ENCODE data around the gene UGGT2. TPM values are rescaled to one million over a fixed set of nuclear protein-coding genes. Genes with fewer than 3 reads are reported as not detected.

Gene UGGT2
- polyA plus RNA-seq, 1 experiment = 30.5 TPM

DNA sequence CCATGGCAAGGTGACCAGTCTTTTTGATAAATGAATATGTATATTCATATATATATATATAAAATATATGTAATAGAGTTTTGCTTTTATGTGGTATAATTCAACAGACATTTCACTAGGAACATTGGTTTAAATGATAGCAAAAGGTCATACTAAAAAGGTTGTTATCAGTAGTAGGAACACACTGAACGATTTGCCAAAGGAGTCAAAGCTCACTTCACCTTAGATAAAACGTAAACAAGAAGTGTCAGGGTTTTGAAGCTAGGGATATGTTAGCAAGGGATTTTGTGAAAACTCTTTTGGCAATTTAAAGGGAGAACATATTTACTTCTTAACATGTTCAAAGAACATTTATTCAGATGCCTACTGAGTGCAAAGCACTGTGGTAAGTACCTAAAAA, 28.7 kb upstream of the UGGT2 start:
- ChIA-PET CTCF (no interaction called here), POLR2A (no interaction called here)
- Histone ChIP-seq H3K4me3 (ENCODE audit: low read depth, low read length) (no peak overlapping the region), H3K27ac (ENCODE audit: low read depth, low read length) (no peak overlapping the region), H3K27me3 (ENCODE audit: control insufficient read depth, insufficient read depth, low read length) (peaks cover under 1% of the 10 kb centered on the region), H3K9me3 (ENCODE audit: control insufficient read depth, insufficient read depth, low read length) (no peaks in the 10 kb centered on the region)
- TF ChIP-seq, protein P1, sequence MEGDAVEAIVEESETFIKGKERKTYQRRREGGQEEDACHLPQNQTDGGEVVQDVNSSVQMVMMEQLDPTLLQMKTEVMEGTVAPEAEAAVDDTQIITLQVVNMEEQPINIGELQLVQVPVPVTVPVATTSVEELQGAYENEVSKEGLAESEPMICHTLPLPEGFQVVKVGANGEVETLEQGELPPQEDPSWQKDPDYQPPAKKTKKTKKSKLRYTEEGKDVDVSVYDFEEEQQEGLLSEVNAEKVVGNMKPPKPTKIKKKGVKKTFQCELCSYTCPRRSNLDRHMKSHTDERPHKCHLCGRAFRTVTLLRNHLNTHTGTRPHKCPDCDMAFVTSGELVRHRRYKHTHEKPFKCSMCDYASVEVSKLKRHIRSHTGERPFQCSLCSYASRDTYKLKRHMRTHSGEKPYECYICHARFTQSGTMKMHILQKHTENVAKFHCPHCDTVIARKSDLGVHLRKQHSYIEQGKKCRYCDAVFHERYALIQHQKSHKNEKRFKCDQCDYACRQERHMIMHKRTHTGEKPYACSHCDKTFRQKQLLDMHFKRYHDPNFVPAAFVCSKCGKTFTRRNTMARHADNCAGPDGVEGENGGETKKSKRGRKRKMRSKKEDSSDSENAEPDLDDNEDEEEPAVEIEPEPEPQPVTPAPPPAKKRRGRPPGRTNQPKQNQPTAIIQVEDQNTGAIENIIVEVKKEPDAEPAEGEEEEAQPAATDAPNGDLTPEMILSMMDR (IDR thresholded peaks at IDR 0.05; ENCODE audit: low read depth, low read length) = no peak
- no peak for DNase-seq (ENCODE audit: low read depth, low spot score)

DNA sequence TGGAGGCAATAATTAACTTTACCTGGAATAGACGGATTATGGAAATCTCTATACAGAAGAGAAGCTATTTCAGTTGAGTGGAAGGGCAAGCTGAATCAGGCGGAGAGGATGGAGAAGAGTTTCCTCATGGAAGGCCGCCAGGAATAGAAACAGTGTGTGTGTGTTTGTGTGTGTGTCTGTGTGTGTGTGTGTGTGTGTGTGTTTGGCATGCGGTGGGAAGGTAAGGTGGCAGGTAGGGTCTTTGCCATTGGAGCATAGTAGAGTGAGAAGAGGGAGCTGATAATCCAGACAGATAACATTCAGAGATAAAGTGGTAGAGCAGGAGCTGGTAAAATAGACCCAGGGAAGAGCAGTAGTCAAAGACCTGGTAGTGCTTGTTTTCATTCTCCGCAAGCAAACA, 27.5 kb upstream of the UGGT2 start:
- ChIA-PET POLR2A (no interaction called here), CTCF (interaction anchor here (0.9 kb wide), 1 partner anchor 58 kb away, joined by 3 read pairs; no protein-coding TSS in a partner anchor)
- H3K4me3 ChIP-seq (ENCODE audit: low read depth, low read length) = no peak overlapping the region
- no peak overlapping the region for H3K27ac ChIP-seq (ENCODE audit: low read depth, low read length)
- no peaks in the 10 kb centered on the region for H3K9me3 ChIP-seq (ENCODE audit: control insufficient read depth, insufficient read depth, low read length)
- no peak for DNase-seq (ENCODE audit: low read depth, low spot score)
- H3K27me3 ChIP-seq (ENCODE audit: control insufficient read depth, insufficient read depth, low read length) = no peaks in the 10 kb centered on the region
- TF ChIP-seq, protein P1 (IDR thresholded peaks at IDR 0.05; ENCODE audit: low read depth, low read length) = no peak

DNA sequence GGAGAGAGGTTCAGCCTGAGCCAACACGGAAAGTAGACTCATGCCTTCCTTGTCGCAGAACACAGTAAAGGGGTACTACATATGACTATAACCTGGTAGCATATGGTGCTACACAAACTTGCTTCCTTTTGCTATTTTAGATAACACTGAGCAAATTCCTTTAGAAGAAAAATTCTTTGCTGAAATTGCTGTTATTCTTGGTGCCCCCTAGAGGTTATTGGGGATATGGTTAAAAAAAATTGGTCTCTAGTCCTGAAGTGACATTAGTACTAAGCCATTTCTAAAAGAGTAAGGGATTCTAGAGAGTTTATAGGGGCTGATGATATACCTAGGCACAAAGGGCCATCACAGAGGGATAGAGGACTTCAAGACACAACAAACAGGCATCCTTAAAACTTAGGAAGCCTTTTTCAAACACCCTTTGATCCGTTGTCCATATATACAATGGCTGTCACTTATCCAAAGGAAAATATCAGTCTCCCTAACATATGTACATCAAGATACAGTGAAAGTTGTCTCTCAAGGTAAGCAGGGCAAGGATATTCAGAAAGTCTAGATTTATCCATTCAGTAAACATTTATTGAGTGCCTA, 22.8 kb upstream of the UGGT2 start:
- CTCF ChIA-PET = interaction anchor here (0.7 to 1.9 kb wide), 5 partner anchors 10 to 513 kb away, joined by 3 to 10 read pairs (median 3); no protein-coding TSS in a partner anchor
- TF ChIP-seq, protein P1 (IDR thresholded peaks at IDR 0.05; ENCODE audit: low read depth, low read length) = peak; percentile 71
- DNase-seq (ENCODE audit: low read depth, low spot score) = no peak
- H3K27ac ChIP-seq (ENCODE audit: low read depth, low read length) = no peak overlapping the region
- no peak overlapping the region for H3K4me3 ChIP-seq (ENCODE audit: low read depth, low read length)
- H3K9me3 ChIP-seq (ENCODE audit: control insufficient read depth, insufficient read depth, low read length) = no peaks in the 10 kb centered on the region
- POLR2A ChIA-PET = no interaction called here
- H3K27me3 ChIP-seq (ENCODE audit: control insufficient read depth, insufficient read depth, low read length) = no peaks in the 10 kb centered on the region

- Histone ChIP-seq H3K27me3 (ENCODE audit: control insufficient read depth, insufficient read depth, low read length) (peaks cover 6% of the 10 kb centered on the region), H3K9me3 (ENCODE audit: control insufficient read depth, insufficient read depth, low read length) (no peaks in the 10 kb centered on the region), H3K27ac (ENCODE audit: low read depth, low read length) (no peak overlapping the region), H3K4me3 (ENCODE audit: low read depth, low read length) (no peak overlapping the region)
- no peak for DNase-seq (ENCODE audit: low read depth, low spot score)
- POLR2A ChIA-PET = no interaction called here
- CTCF ChIA-PET = interaction anchor here (1.7 kb wide), 1 partner anchor 52 kb away, joined by 9 read pairs; no protein-coding TSS in a partner anchor
- TF ChIP-seq, protein P1 (IDR thresholded peaks at IDR 0.05; ENCODE audit: low read depth, low read length) = no peak
Measured at GRCh38 chr13:96072392-96072791, 19.2 kb upstream of the UGGT2 start.

GRCh38 chr13:96071504-96071903, 18.3 kb upstream of the UGGT2 start:
- Histone ChIP-seq H3K9me3 (ENCODE audit: control insufficient read depth, insufficient read depth, low read length) (no peaks in the 10 kb centered on the region), H3K27me3 (ENCODE audit: control insufficient read depth, insufficient read depth, low read length) (peaks cover 6% of the 10 kb centered on the region), H3K4me3 (ENCODE audit: low read depth, low read length) (no peak overlapping the region), H3K27ac (ENCODE audit: low read depth, low read length) (no peak overlapping the region)
- TF ChIP-seq, protein P1 (IDR thresholded peaks at IDR 0.05; ENCODE audit: low read depth, low read length) = no peak
- CTCF ChIA-PET = interaction anchor here (0.6 to 1.0 kb wide), 2 partner anchors 52 to 1376 kb away, joined by 3 to 4 read pairs; no protein-coding TSS in a partner anchor
- POLR2A ChIA-PET = no interaction called here
- no peak for DNase-seq (ENCODE audit: low read depth, low spot score)

All from AG04450 (cell line).